A549 (cell line): Measurements from ENCODE around the gene NUDT9. TPM values are rescaled to one million over a fixed set of nuclear protein-coding genes. Genes with fewer than 3 reads are reported as not detected.
A peak's percentile ranks its signal among the peaks of the same experiment; 100 is the strongest.
"Not testable (repeated sequence)": the region's sequence is repeated elsewhere in the genome, so short reads cannot be mapped to it uniquely, and the experiment has no call there.

Source experiments
- ATAC-seq, 2 experiments: fragments of 200-7000 bp in 1 of 2; fragments of >200 bp in 1 of 2; cut with Nextera tagmentation in 1 of 2; cut with Tn5 transposase in 1 of 2; 3 replicates each; pipeline versions ENCODE4 v1.8.0 to v1.9.1; 2018 to 2020; ENCODE audit warnings: mild to moderate bottlenecking in 1 of 2, moderate library complexity in 1 of 2
- CTCF ChIA-PET: fragments of 300-600 bp; sonication (Branson Sonifier 250); formaldehyde crosslinking; extraction: SDS; loops from one replicate; lab custom pipeline; 2021; ENCODE audit warnings: antibody characterized with exemption, inconsistent platforms; lab: Yijun Ruan, JAX
- POLR2A ChIA-PET: fragments of 350-600 bp; formaldehyde crosslinking; extraction: SDS; loops from one replicate; lab custom pipeline; 2021; ENCODE audit warnings: antibody characterized with exemption, inconsistent platforms; lab: Yijun Ruan, JAX
- DNase-seq, 2 experiments: peaks; one replicate each; pipeline versions ENCODE4 v3.0.0 to v3.0.0-alpha.2; 2011 to 2016; ENCODE audit warnings: low read depth in 1 of 2, low spot score in 1 of 2
- FAIRE-seq: peaks from 2 replicates; lab custom pipeline; 2011; peaks lifted over from hg19 to GRCh38; lab: Jason Lieb, UNC
- H3K27ac ChIP-seq, 2 experiments: fragments of >200 bp; sonication (Bioruptor Twin); formaldehyde crosslinking; 3 replicates each; pipeline ENCODE4 v1.5.1; 2016 to 2017
- H3K4me1 ChIP-seq: fragments of >200 bp; sonication (Bioruptor Twin); formaldehyde crosslinking; 3 replicates; pipeline ENCODE4 v1.6.1; 2016
- H3K4me2 ChIP-seq: fragments of >200 bp; sonication (Bioruptor Twin); formaldehyde crosslinking; 3 replicates; pipeline ENCODE4 v1.6.1; 2016
- H3K4me3 ChIP-seq: fragments of >200 bp; sonication (Bioruptor Twin); formaldehyde crosslinking; 3 replicates; pipeline ENCODE4 v1.5.1; 2016
- H3K9me3 ChIP-seq: fragments of >200 bp; sonication (Bioruptor Twin); formaldehyde crosslinking; 3 replicates; pipeline ENCODE4 v1.6.1; 2016
- ATOH8 ChIP-seq: fragments of 250-450 bp; sonication (Bioruptor Pico); IDR thresholded peaks from 2 replicates; pipeline ENCODE4 v1.5.0; 2020; ENCODE audit warnings: low read depth, mild to moderate bottlenecking, moderate library complexity
- CBX2 ChIP-seq: fragments of 200-600 bp; sonication (generic); IDR thresholded peaks from 2 replicates; pipeline ENCODE4 v1.6.1; 2016; ENCODE audit warnings: low read depth, mild to moderate bottlenecking, borderline replicate concordance
- CEBPB ChIP-seq, 2 experiments: fragments of >200 bp in 1 of 2; sonication (Bioruptor Twin) in 1 of 2; formaldehyde crosslinking in 1 of 2; IDR thresholded peaks; 2 replicates each; pipeline ENCODE4 v1.6.1; 2012 to 2016
- CTCF ChIP-seq: fragments of >200 bp; sonication (Bioruptor Twin); formaldehyde crosslinking; IDR thresholded peaks from 3 replicates; pipeline ENCODE4 v1.5.1; 2016
- EHF ChIP-seq: fragments of 250-450 bp; sonication (Bioruptor Pico); IDR thresholded peaks from 2 replicates; pipeline ENCODE4 v1.5.0; 2020; ENCODE audit warnings: mild to moderate bottlenecking
- GATA3 ChIP-seq: IDR thresholded peaks from 2 replicates; pipeline ENCODE4 v1.6.1; 2012; ENCODE audit warnings: borderline replicate concordance
- MAX ChIP-seq: IDR thresholded peaks from 2 replicates; pipeline ENCODE4 v1.6.1; 2012
- MYC ChIP-seq: IDR thresholded peaks from 2 replicates; pipeline ENCODE4 v1.6.1; 2012; ENCODE audit warnings: mild to moderate bottlenecking, inconsistent platforms, low read length, improper control_type of control experiment, borderline replicate concordance
- PBX3 ChIP-seq: IDR thresholded peaks from 2 replicates; pipeline ENCODE4 v1.6.1; 2012
- POLR2A ChIP-seq: IDR thresholded peaks from 2 replicates; pipeline ENCODE4 v1.6.1; 2012; ENCODE audit warnings: mild to moderate bottlenecking, low read length
- TP53 ChIP-seq: fragments of 250-450 bp; sonication (Bioruptor Pico); IDR thresholded peaks from 2 replicates; pipeline ENCODE4 v1.5.0; 2021; ENCODE audit warnings: mild to moderate bottlenecking, moderate library complexity
- WGBS: methylation state at CpG from one replicate; pipeline ENCODE4 v1.1.6; 2017; ENCODE audit errors: missing lambda C conversion rate; 5-methylcytosine and 5-hydroxymethylcytosine counted together
- polyA plus RNA-seq, 4 experiments: library from polyadenylated mRNA; depleted of rRNA in 3 of 4; stranded (reverse); fragments of >200 nt; fragmentation: RNase III in 1 of 4; extraction: RNeasy Plus Mini Kit Qiagen cat#74134 plus additional on column Dnase treatment in 1 of 4; gene quantifications; 2 replicates in 3 of 4; 3 replicates in 1 of 4; pipeline ENCODE4 v1.2.3, GENCODE V29; 2011 to 2017
- TF ChIP-seq, protein P1 (sequence below): fragments of >200 bp; sonication (Bioruptor Twin); formaldehyde crosslinking; IDR thresholded peaks from 3 replicates; pipeline ENCODE4 v1.6.1; 2016
- TF ChIP-seq, protein P2 (sequence below): fragments of 450-650 bp; IDR thresholded peaks from 2 replicates; pipeline ENCODE4 v1.6.1; 2014; ENCODE audit warnings: antibody characterized with exemption

NUDT9 gene
- polyA plus RNA-seq, 2 of the 4 experiments (the other 2 are of a cell fraction): 36.7 to 44.0 TPM

DNA sequence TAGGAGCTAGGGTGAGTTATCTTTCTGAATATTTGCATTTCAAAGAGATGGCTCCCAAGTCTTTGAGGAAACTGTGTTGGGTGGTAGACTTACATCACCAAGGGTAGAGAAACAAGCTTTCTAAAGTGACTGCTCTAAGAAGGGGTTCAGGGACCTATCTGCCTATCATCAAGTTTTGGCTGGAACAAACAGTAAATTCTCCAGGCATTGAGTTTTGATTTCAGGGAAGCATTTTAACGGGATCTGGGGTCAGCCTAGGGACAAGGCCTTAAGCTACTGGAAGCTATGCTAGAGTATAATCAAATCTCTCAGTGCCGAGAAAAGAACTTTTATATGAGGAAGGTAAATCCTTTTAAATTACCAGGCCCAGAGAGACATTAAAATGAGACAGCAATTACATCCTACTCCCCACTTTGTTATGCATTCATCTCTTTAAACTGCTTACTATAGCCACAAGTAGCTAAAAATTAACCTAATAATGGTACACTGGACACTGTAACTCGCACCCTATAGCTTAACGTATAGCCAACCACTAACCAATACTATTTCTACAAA lies 2.0 kb upstream of the NUDT9 start:
- POLR2A ChIA-PET: no interaction called here
- Histone ChIP-seq H3K4me3 (no peak overlapping the region), H3K4me1 (peaks cover 46% of the 10 kb centered on the region), H3K4me2 (peak overlapping the region; percentile 40), H3K27ac (peak overlapping the region; percentile 44 to 52; a peak in 5 of 6 replicates), H3K9me3 (no peaks in the 10 kb centered on the region)
- DNase-seq (no peak), ATAC-seq (no peak), FAIRE-seq (no peak)
- no peak for TF ChIP-seq TP53 (CRISPR knock-in tag)
- TF ChIP-seq PBX3: no peak
- TF ChIP-seq MAX: no peak
- TF ChIP-seq MYC: no peak
- no peak for TF ChIP-seq EHF (CRISPR knock-in tag)
- no peak for TF ChIP-seq CEBPB (IDR thresholded peaks at IDR 0.05)
- no peak for TF ChIP-seq GATA3
- no peak for TF ChIP-seq POLR2A
- TF ChIP-seq, protein P1, sequence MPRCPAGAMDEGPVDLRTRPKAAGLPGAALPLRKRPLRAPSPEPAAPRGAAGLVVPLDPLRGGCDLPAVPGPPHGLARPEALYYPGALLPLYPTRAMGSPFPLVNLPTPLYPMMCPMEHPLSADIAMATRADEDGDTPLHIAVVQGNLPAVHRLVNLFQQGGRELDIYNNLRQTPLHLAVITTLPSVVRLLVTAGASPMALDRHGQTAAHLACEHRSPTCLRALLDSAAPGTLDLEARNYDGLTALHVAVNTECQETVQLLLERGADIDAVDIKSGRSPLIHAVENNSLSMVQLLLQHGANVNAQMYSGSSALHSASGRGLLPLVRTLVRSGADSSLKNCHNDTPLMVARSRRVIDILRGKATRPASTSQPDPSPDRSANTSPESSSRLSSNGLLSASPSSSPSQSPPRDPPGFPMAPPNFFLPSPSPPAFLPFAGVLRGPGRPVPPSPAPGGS: no peak
- TF ChIP-seq CBX2: no peak
- TF ChIP-seq, protein P2, sequence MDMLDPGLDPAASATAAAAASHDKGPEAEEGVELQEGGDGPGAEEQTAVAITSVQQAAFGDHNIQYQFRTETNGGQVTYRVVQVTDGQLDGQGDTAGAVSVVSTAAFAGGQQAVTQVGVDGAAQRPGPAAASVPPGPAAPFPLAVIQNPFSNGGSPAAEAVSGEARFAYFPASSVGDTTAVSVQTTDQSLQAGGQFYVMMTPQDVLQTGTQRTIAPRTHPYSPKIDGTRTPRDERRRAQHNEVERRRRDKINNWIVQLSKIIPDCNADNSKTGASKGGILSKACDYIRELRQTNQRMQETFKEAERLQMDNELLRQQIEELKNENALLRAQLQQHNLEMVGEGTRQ: no peak
- WGBS: 62% methylated on average over 4 of the region's 4 CpGs
- CTCF ChIA-PET: interaction anchor here (0.6 to 1.5 kb wide), 4 partner anchors 25 to 274 kb away, joined by 3 read pairs; no protein-coding TSS in a partner anchor

GRCh38 chr4:87423317-87424098 lies 1.1 kb downstream of the NUDT9 start:
- Histone ChIP-seq H3K9me3 (no peaks in the 10 kb centered on the region), H3K4me2 (peak overlapping the region; percentile 95), H3K4me1 (peaks cover 42% of the 10 kb centered on the region), H3K27ac (peak overlapping the region; percentile 90 to 95), H3K4me3 (peak overlapping the region; percentile 84)
- 22% methylated on average over 3 of the region's 3 CpGs for WGBS
- TF ChIP-seq ATOH8 (CRISPR knock-in tag) (no peak), CTCF (0 out of 3 replicates have a peak, but pooled peaks have one; percentile 22)
- DNase-seq (no peak), ATAC-seq (no peak), FAIRE-seq (no peak)
- POLR2A ChIA-PET: interaction anchor here (0.7 to 2.2 kb wide), 5 partner anchors 9 to 48 kb away, joined by 3 to 28 read pairs (median 5); partner anchors contain the start of gene HSD17B11
- CTCF ChIA-PET: no interaction called here

DNA sequence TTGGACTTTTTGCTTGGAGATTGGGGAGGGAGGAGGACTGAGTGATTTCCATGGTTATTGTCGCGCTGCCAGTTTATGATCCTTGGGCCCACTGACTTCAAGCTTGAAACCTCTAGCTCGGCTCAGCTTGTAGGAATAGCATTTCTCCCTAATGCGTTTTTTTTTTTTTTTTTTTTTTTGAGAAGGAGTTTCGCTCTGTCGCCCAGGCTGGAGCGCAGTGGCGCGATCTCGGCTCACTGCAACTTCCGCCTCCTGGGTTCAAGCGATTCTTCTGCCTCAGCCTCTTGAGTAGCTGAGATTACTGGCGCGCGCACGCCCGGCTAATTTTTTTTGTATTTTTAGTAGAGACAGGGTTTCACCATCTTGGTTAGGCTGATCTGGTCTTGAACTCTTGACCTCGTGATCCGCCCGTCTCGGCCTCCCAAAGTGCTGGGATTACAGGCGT lies 1.7 kb downstream of the NUDT9 start:
- Histone ChIP-seq H3K4me1 (peaks cover 38% of the 10 kb centered on the region), H3K27ac (peak overlapping the region in 1 of 2 experiments; percentile 59; a peak in 2 of 6 replicates), H3K4me2 (peak overlapping the region; percentile 95)
- DNase-seq, H3K4me3 ChIP-seq, ATAC-seq, FAIRE-seq, H3K9me3 ChIP-seq, CTCF ChIA-PET: not testable (repeated sequence)
- POLR2A ChIA-PET: interaction anchor here (0.7 kb wide), 2 partner anchors 9 to 808 kb away, joined by 7 to 8 read pairs; no protein-coding TSS in a partner anchor
- WGBS: 94% methylated on average over 22 of the region's 22 CpGs
